CD4-positive, alpha-beta T cell treated with Interleukin-1 beta for 1 hour (primary cell): ENCODE measurements around the gene NDUFAF7.
"Not testable (repeated sequence)": the region's sequence is repeated elsewhere in the genome, so short reads cannot be mapped to it uniquely, and the experiment has no call there.

ENCODE experiments used
- DNase-seq, 2 donors: peaks; one replicate each; pipeline ENCODE4 v3.0.0-alpha.2; 2020 to 2022

Gene NDUFAF7

GRCh38 chr2:37219046-37219445 is 12.4 kb upstream of the NDUFAF7 start:
- DNase-seq: no peak

DNA sequence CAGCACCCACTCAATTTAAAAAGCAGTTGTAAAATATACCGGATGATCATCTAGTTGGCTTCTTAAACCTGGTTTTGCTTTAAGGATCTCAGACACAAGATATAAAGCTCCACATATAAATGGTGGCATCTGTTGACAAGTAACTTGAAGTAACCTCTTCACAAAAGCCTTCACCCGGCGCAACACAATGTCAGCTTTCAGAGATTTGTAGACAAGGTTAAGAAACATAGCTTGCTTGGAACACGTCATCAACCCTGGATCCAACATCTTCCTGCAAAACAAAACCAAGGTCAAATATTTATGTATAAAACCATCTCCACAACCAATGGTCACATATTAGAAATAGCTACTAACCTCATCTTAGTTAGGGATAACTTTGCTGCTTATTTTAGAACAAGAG is 8.3 kb upstream of the NDUFAF7 start:
- DNase-seq: no peak

DNA sequence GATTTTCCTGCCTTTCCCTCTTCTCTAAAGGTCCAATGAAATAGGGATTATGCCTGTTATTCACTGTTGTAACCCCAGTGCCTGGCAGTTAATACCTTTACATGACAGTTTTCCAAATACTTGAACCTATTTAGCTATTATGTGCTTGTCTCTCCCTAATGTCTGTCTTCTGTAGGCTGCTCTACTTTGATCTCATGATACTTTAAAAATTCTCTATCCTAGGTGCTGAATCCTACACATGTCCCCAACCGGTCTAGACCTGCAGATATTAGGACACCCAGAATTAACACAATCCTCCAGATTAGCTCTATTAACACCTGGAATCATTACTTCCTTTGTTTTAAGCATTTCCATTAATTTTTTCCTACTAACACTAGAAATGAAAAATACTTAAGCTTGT is 7.4 kb upstream of the NDUFAF7 start:
- DNase-seq: no peak

GRCh38 chr2:37225129-37225528 is 6.3 kb upstream of the NDUFAF7 start:
- not testable (repeated sequence) for DNase-seq

DNA sequence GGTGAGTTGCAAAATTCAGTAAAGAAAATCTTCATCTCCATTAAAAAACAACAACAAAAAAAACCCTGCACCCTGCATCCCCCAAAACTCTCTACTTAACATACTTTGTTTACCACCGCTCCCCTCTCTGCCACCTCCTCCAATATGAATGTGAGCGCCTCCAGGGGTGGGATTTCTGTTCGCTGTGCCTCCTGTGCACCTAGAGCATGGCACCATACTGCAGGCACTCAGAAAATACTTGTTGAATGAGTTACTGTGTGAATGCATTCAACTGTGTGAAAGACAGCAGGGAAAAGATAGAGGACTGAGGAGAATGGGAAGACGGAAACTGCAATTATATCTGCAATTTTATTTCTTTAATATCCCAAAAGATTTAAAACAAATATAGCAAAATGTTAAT is 4.6 kb upstream of the NDUFAF7 start:
- no peak for DNase-seq

GRCh38 chr2:37228788-37229187 is 2.7 kb upstream of the NDUFAF7 start:
- no peak for DNase-seq

- DNase-seq: no peak
Observed at GRCh38 chr2:37230581-37230980, 877 bp upstream of the NDUFAF7 start.

DNA sequence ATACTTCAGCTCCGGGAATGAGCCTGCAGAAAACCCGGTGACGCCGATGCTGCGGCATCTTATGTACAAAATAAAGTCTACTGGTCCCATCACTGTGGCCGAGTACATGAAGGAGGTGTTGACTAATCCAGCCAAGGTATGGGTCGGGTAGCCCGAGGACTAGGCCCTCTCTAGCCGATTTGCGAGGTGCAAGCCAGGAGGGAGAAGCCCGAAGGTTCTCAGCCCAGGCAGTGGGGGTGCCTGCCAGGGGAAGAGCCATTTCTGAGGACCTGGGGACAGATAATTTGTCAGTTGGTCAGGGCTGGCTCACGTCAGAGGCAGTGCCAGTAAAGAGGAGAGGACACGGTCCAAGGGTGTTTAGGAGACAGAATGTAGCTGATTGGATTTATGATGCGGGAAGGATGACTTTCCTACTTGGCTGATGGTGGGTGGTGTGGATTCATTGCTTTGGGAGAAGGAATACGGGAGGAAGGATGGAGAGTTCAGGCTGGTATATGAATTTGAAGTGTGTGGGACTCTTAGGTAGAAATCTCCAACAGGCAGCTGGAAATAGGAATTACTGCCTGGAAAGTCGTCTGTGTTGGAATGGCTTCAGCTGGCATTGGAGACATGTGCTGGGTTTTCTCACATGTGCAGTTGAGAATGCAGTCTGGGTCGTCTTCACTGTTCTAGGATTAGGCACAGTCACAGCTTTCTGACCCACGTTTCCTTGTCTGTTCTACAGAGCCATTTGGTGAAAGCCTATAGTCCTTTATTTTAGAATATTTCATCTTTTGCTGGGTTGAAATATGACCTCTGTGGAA is 874 bp downstream of the NDUFAF7 start:
- DNase-seq: no peak

GRCh38 chr2:37243435-37243834 is 12.0 kb downstream of the NDUFAF7 start:
- DNase-seq: peak in 1 of 2 donors; percentile 56

DNA sequence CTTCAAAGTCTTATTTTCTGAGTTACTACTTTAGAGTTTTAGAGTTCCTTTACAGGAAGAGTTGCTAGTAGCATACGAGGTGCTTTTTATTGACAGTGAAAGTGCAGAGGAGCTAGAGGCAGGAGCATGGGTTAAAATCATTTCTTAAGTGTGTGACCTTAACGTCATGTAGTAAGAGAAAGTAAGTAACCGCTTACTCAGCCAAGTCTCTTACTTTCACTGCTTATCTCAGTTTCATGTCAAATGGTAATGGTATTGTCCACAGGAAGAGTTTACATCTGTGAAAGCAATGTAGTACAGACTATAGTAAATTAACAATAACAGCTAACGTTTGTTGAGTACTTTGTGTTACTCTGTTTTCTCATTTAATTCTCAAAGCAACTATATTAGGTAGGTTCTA is 12.6 kb downstream of the NDUFAF7 start:
- DNase-seq: no peak

- DNase-seq: no peak
Observed at GRCh38 chr2:37244755-37245154, 13.3 kb downstream of the NDUFAF7 start.

DNA sequence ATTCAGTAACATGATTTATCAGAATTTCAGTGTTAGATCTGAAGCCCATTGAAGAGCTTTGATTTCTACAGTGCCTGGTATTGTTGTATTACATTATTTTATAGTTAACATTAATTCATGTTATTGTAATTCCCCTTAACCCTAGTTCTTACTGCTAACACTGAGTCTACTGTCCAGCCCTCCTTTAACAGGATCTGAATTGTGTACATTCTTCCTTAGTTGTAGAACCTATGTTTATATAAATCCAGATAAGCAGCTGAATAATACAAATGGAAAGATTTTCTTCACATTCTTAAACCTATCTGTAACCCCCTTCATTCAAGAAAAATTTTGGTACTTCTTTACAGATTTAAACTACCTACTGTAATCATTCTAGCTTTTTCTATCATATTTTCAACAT is 14.7 kb downstream of the NDUFAF7 start:
- no peak for DNase-seq

DNA sequence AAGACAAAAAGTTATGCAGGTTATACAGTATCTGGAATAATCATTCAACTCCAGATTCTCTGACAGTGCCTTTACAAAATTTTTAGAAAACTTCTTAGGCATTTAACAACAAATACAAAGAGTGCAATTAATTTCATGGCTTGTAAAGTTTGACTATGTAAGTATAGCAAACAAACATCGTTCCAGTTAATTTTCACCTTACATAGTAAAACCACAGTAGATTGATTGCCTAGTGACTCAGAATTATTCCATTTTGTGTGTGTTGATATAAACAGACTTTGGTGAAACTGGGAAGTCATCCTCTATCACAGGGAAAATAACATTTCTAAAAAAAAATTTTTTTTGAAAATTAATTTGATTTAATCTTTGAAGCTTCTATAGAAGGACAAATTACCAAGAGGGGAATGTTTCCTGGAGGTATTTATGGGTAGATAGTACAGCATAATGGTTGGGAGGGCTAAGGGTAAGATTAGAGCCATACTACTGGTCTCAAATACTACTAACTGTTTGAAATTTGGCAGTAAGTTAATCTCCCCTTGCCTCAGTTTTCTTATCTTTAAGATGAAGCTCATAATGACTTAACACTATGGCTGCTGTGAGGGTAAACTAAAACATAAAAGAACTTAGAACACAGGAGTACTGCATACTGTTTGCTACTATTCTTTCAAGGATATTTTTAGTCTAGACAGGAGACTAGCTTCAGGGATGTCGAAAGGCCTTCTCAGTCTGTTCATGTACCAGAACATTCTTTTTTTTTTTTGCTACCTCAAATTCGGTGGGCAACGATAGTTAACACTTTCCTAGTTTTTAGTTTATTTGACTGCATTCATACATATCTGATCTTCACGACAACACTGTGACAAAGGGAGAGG is 19.6 kb downstream of the NDUFAF7 start:
- DNase-seq: no peak

GRCh38 chr2:37262522-37262921 is 31.1 kb downstream of the NDUFAF7 start:
- DNase-seq: no peak

- DNase-seq: no peak
Observed at GRCh38 chr2:37263839-37264238, 32.4 kb downstream of the NDUFAF7 start.

DNA sequence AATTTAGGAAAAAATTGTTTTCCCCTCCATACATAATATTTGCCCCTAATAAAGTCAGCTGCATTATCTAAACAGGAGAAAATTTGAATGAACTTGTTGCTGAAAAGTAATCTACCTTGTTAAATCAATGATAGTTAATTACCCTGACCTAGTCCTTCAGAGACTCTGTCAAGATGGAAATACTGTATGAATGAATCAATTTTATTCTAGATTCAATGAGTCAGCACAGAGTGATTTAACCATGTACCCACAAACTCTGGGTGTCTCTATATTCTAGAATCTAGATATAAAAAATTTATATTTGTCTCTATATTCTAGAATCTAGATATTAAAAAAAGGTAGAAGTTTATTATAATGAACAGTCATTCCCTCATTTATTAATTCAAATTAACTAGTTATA is 36.2 kb downstream of the NDUFAF7 start:
- no peak for DNase-seq

DNA sequence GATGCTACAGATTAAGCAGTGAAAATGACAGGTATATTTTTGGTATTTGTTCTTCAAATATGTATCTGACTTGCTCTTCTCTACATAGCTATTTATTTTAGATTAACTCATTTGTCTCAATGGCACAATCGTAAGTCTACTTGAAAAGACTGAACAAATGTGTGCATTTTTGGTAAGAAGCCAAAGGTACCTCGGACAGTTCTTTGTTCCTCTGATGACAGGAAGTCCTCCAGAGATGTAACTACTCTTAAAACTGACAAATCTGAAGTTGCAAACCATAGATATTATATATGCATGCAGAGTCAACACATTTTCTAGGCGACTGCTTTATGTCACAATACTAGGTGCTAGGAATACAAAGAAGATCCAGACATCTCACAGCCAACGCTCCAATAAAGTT is 36.7 kb downstream of the NDUFAF7 start:
- no peak for DNase-seq

DNA sequence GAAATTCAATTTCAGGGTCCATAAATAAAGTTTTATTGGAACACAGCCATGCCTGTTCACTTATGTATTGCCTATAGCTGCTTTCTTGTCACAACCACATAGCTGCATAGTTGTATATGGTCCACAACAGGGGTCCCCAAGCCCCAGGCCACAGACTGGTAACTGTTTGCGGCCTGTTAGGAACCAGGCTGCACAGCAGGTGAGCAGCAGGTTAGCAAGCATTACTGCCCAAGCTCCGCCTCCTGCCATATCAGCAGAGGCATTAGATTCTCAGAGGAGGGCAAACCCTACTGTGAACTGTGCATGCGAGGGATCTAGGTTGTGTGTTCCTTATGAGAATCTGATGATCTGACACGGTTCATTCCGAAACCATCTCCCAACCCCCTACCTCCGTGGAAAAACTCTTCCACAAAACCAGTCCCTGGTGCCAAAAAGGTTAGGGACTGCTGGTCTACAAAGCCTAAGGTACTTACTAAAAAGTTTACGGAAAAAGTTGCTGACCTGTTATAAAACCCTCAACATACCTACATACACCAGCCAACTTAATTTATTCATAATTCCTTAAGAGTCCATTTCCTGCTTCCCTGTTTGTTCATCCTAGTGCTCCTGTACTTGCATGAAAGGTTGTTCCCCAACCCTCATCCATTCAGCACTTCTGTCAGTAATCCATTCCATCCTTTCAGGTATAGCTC is 40.1 kb downstream of the NDUFAF7 start:
- DNase-seq: no peak

DNA sequence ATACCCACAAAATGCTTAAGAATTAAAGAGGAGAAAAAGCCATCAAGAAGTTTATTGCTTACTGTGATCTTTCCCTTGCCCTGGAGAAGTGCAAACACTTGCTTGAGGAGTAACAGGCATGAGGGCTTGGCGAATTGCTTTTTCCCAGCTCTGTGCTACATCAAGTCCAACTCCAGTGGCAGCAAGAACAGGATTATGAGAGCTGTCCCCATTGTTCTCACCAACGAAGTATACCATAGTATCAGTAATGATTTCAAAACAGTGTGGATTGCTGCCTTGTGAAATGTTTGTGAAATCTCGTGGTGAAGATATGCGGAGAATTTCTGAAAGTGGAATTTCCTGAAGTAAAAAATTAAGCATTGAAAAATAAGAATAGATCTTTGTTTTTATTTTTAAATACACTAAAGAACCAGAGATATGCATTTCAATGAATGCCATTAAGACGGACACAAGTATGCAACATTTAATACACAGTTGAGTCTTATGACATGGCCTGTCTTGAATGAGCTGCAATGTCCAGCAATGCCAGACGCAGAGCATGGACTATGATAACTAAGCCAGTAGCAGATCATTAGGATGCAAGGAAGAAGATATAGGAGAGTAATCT is 43.0 kb downstream of the NDUFAF7 start:
- no peak for DNase-seq

- no peak for DNase-seq
Observed at GRCh38 chr2:37276291-37276690, 44.8 kb downstream of the NDUFAF7 start.

GRCh38 chr2:37281916-37282315 is 50.5 kb downstream of the NDUFAF7 start:
- DNase-seq: no peak

DNA sequence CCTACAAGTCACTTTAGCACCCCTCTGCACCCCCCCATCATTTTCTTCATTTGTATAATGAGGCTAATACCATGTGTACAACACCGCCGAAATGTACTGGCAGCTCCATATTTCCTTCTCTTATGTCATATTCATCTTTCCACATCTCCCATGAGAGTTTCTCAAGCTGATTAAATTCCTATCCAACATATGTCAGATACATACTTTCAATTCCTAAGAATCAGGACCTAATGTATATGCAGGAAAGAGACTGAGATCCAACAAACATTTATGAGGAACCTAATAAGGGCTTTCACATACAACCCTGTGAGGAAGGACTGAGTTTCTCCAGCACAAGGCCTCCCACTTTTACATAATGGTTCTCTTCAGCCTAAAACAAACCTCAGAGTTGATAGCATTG is 51.3 kb downstream of the NDUFAF7 start:
- no peak for DNase-seq

DNA sequence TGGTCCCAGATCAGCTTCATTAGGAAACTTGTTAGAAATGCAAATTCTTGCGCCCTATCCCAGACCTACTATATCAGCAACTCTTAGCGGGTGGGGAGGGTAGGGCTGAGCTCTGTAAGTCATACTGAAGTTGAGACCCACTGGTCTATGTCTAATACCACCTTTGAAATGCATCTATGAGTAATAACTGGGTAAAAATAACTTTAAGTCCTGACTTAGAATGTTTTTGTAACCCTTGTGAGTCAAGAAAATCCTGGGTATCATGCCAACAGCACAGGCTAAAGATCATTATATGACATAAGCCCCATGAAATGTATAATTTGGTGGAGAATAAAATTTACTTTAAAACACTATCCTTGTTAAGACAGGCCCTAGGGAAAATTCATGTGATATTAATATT is 51.7 kb downstream of the NDUFAF7 start:
- no peak for DNase-seq
